ENCODE data around the gene NEMP2. TPM values are rescaled to one million over a fixed set of nuclear protein-coding genes. Genes with fewer than 3 reads are reported as not detected.

The NEMP2 gene
- total RNA-seq, 1 experiment from 2014 or later = 8.3 TPM

GRCh38 chr2:190459881-190460280, 74.6 kb downstream of the NEMP2 start:
- Histone ChIP-seq H3K4me1 (replicated peaks; ENCODE audit: insufficient read depth) (no peaks in the 10 kb centered on the region), H3K27me3 (ENCODE audit: insufficient read depth, low read depth) (no peaks in the 10 kb centered on the region), H3K9me3 (ENCODE audit: insufficient read depth, low read depth) (no peaks in the 10 kb centered on the region), H3K9me2 (ENCODE audit: insufficient read depth) (no peaks in the 10 kb centered on the region), H3F3A (ENCODE audit: insufficient read depth, low read depth) (no peaks in the 10 kb centered on the region), H3K36me3 (ENCODE audit: low read depth) (no peaks in the 10 kb centered on the region), H3K4me3 (no peak overlapping the region), H3K4me2 (no peak overlapping the region), H3K27ac (no peak overlapping the region), H4K20me1 (ENCODE audit: insufficient read depth) (no peaks in the 10 kb centered on the region), H2AFZ (no peak overlapping the region), H3K79me2 (ENCODE audit: low read depth) (no peaks in the 10 kb centered on the region)
- CTCF ChIA-PET = interaction anchor here (0.5 kb wide), 1 partner anchor 1152 kb away, joined by 3 read pairs; no protein-coding TSS in a partner anchor
- POLR2A ChIA-PET (ENCODE audit: unreplicated experiment) = no interaction called here
- no peak for DNase-seq
- intact Hi-C loops (cut with micrococcal nuclease; ENCODE audit: unreplicated experiment) = loop anchor here (10.0 kb wide), 1 partner anchor 45 kb away; no protein-coding TSS in a partner anchor
- TF ChIP-seq CTCF (conservative IDR thresholded peaks at IDR 0.05) = no peak
- no peak for TF ChIP-seq EZH2 (IDR thresholded peaks at IDR 0.05; ENCODE audit: low read depth)
- no TSS peak for BruUV-seq (replicated peaks)

GRCh38 chr2:190458352-190459107, 76.0 kb downstream of the NEMP2 start:
- Histone ChIP-seq H2AFZ (no peak overlapping the region), H4K20me1 (ENCODE audit: insufficient read depth) (no peaks in the 10 kb centered on the region), H3K4me2 (no peak overlapping the region), H3K9me2 (ENCODE audit: insufficient read depth) (no peaks in the 10 kb centered on the region), H3K4me3 (no peak overlapping the region), H3F3A (ENCODE audit: insufficient read depth, low read depth) (no peaks in the 10 kb centered on the region), H3K9me3 (ENCODE audit: insufficient read depth, low read depth) (no peaks in the 10 kb centered on the region), H3K27me3 (ENCODE audit: insufficient read depth, low read depth) (no peaks in the 10 kb centered on the region), H3K4me1 (replicated peaks; ENCODE audit: insufficient read depth) (no peaks in the 10 kb centered on the region), H3K27ac (no peak overlapping the region), H3K79me2 (ENCODE audit: low read depth) (no peaks in the 10 kb centered on the region), H3K36me3 (ENCODE audit: low read depth) (no peaks in the 10 kb centered on the region)
- no peak for DNase-seq
- intact Hi-C loops (cut with micrococcal nuclease; ENCODE audit: unreplicated experiment) = no loop called here
- ChIA-PET POLR2A (ENCODE audit: unreplicated experiment) (no interaction called here), CTCF (no interaction called here)
- no peak for TF ChIP-seq EZH2 (IDR thresholded peaks at IDR 0.05; ENCODE audit: low read depth)
- TF ChIP-seq CTCF (conservative IDR thresholded peaks at IDR 0.05) = no peak
- no TSS peak for BruUV-seq (replicated peaks)

- CTCF ChIA-PET = no interaction called here
- no peak for TF ChIP-seq CTCF (conservative IDR thresholded peaks at IDR 0.05)
- TF ChIP-seq EZH2 (IDR thresholded peaks at IDR 0.05; ENCODE audit: low read depth) = no peak
- Histone ChIP-seq H3K4me2 (no peak overlapping the region), H3F3A (ENCODE audit: insufficient read depth, low read depth) (no peaks in the 10 kb centered on the region), H3K79me2 (ENCODE audit: low read depth) (no peaks in the 10 kb centered on the region), H2AFZ (no peak overlapping the region), H3K9me3 (ENCODE audit: insufficient read depth, low read depth) (no peaks in the 10 kb centered on the region), H3K4me3 (no peak overlapping the region), H3K27ac (no peak overlapping the region), H3K36me3 (ENCODE audit: low read depth) (no peaks in the 10 kb centered on the region), H3K9me2 (ENCODE audit: insufficient read depth) (no peaks in the 10 kb centered on the region), H3K4me1 (replicated peaks; ENCODE audit: insufficient read depth) (no peaks in the 10 kb centered on the region), H4K20me1 (ENCODE audit: insufficient read depth) (no peaks in the 10 kb centered on the region), H3K27me3 (ENCODE audit: insufficient read depth, low read depth) (no peaks in the 10 kb centered on the region)
- no TSS peak for BruUV-seq (replicated peaks)
- no peak for DNase-seq
- POLR2A ChIA-PET (ENCODE audit: unreplicated experiment) = interaction anchor here (0.7 kb wide), 1 partner anchor 154 kb away, joined by 4 read pairs; no protein-coding TSS in a partner anchor
- intact Hi-C loops (cut with micrococcal nuclease; ENCODE audit: unreplicated experiment) = no loop called here
Measured at GRCh38 chr2:190457256-190457655, 77.3 kb downstream of the NEMP2 start.
